CD4-positive, alpha-beta T cell treated with Interleukin-15 for 4 hours (primary cell): ENCODE data around the gene FAM131C.
A peak's percentile ranks its signal among the peaks of the same experiment; 100 is the strongest.

Experiments used
- DNase-seq: peaks from one replicate; pipeline ENCODE4 v3.0.0-alpha.2; 2020; ENCODE audit warnings: low spot score

FAM131C gene

GRCh38 chr1:16015960-16016901, 57.2 kb downstream of the FAM131C start:
- no peak for DNase-seq

- no peak for DNase-seq
Observed at GRCh38 chr1:16015491-16015890, 58.0 kb downstream of the FAM131C start.

GRCh38 chr1:16014509-16015482, 58.7 kb downstream of the FAM131C start:
- no peak for DNase-seq

GRCh38 chr1:16013908-16014258, 59.6 kb downstream of the FAM131C start:
- no peak for DNase-seq

GRCh38 chr1:16013220-16013907, 60.1 kb downstream of the FAM131C start:
- peak; percentile 17 for DNase-seq

- no peak for DNase-seq
Observed at GRCh38 chr1:16012590-16013219, 60.7 kb downstream of the FAM131C start.

GRCh38 chr1:16011936-16012589, 61.4 kb downstream of the FAM131C start:
- DNase-seq, result no peak

- DNase-seq, result no peak
Observed at GRCh38 chr1:16010837-16011236, 62.6 kb downstream of the FAM131C start.

- no peak for DNase-seq
Observed at GRCh38 chr1:16009678-16010077, 63.8 kb downstream of the FAM131C start.

- DNase-seq, result peak; percentile 69
Observed at GRCh38 chr1:16009030-16009460, 64.4 kb downstream of the FAM131C start.
